Liver (tissue), 9 donors: ENCODE data around the gene LIX1L. TPM values are rescaled to one million over a fixed set of nuclear protein-coding genes. Genes with fewer than 3 reads are reported as not detected.

Experiments
- DNase-seq: peaks from one replicate; pipeline ENCODE4 v3.0.0-alpha.2; 2017; ENCODE audit warnings: low spot score
- H3K27ac ChIP-seq, 2 donors: one replicate each; pipeline ENCODE4 v1.7.0; 2013; ENCODE audit warnings: inconsistent platforms in 2 of 2, low read length in 2 of 2, control low read depth in 1 of 2, low read depth in 1 of 2, mild to moderate bottlenecking in 1 of 2
- H3K27me3 ChIP-seq, 4 donors: one replicate each; pipeline versions ENCODE4 v1.6.1 to v1.7.0; 2013; ENCODE audit warnings: low read length in 3 of 4, inconsistent platforms in 1 of 4, mild to moderate bottlenecking in 1 of 4, moderate library complexity in 1 of 4; ENCODE audit not compliant: control insufficient read depth in 4 of 4, insufficient read depth in 4 of 4
- H3K36me3 ChIP-seq, 4 donors: one replicate each; pipeline versions ENCODE4 v1.6.1 to v1.7.0; 2013; ENCODE audit warnings: low read length in 3 of 4, mild to moderate bottlenecking in 3 of 4, low read depth in 1 of 4, moderate library complexity in 1 of 4; ENCODE audit not compliant: control insufficient read depth in 4 of 4, insufficient read depth in 3 of 4
- H3K4me1 ChIP-seq, 4 donors: one replicate each; pipeline versions ENCODE4 v1.6.1 to v1.7.0; 2013; ENCODE audit warnings: low read length in 3 of 4, mild to moderate bottlenecking in 3 of 4, moderate library complexity in 1 of 4; ENCODE audit not compliant: control insufficient read depth in 4 of 4, insufficient read depth in 4 of 4
- H3K4me3 ChIP-seq, 3 donors: one replicate each; pipeline versions ENCODE4 v1.6.1 to v1.7.0; 2013; ENCODE audit warnings: low read length in 3 of 3, control low read depth in 1 of 3, low read depth in 1 of 3, mild to moderate bottlenecking in 1 of 3
- H3K9ac ChIP-seq, 2 donors: one replicate each; pipeline ENCODE4 v1.7.0; 2013; ENCODE audit warnings: low read length in 2 of 2, mild to moderate bottlenecking in 2 of 2, moderate library complexity in 2 of 2, control low read depth in 1 of 2, low read depth in 1 of 2
- H3K9me3 ChIP-seq, 4 donors: one replicate each; pipeline versions ENCODE4 v1.6.1 to v1.7.0; 2013; ENCODE audit warnings: low read length in 3 of 4; ENCODE audit not compliant: control insufficient read depth in 4 of 4
- ATF3 ChIP-seq: IDR thresholded peaks from 2 replicates; pipeline ENCODE4 v1.6.1; 2016; ENCODE audit warnings: antibody characterized with exemption
- EGR1 ChIP-seq, 2 donors: IDR thresholded peaks; 2 replicates each; pipeline ENCODE4 v1.6.1; 2016 to 2018; ENCODE audit warnings: antibody characterized with exemption in 2 of 2, low read depth in 2 of 2
- FOXA1 ChIP-seq: IDR thresholded peaks from 2 replicates; pipeline ENCODE4 v1.6.1; 2016; ENCODE audit warnings: antibody characterized with exemption
- FOXA2 ChIP-seq: IDR thresholded peaks from 2 replicates; pipeline ENCODE4 v1.6.1; 2016; ENCODE audit warnings: antibody characterized with exemption
- GABPA ChIP-seq, 2 donors: IDR thresholded peaks in 1 of 2; conservative IDR thresholded peaks in 1 of 2; 2 replicates each; pipeline ENCODE4 v1.6.1; 2016; ENCODE audit warnings: antibody characterized with exemption in 2 of 2, mild to moderate bottlenecking in 1 of 2, moderate library complexity in 1 of 2
- HNF4A ChIP-seq, 2 donors: conservative IDR thresholded peaks; 2 replicates each; pipeline ENCODE4 v1.6.1; 2016; ENCODE audit warnings: antibody characterized with exemption in 2 of 2, mild to moderate bottlenecking in 2 of 2
- HNF4G ChIP-seq: IDR thresholded peaks from 2 replicates; pipeline ENCODE4 v1.6.1; 2016; ENCODE audit warnings: antibody characterized with exemption
- JUND ChIP-seq, 2 donors: IDR thresholded peaks; 2 replicates each; pipeline ENCODE4 v1.6.1; 2016; ENCODE audit warnings: antibody characterized with exemption in 2 of 2
- MAX ChIP-seq: IDR thresholded peaks from 2 replicates; pipeline ENCODE4 v1.6.1; 2016; ENCODE audit warnings: antibody characterized with exemption
- NR2F2 ChIP-seq: IDR thresholded peaks from 2 replicates; pipeline ENCODE4 v1.6.1; 2016; ENCODE audit warnings: antibody characterized with exemption
- RAD21 ChIP-seq, 2 donors: IDR thresholded peaks; 2 replicates each; pipeline ENCODE4 v1.6.1; 2016; ENCODE audit warnings: antibody characterized with exemption in 2 of 2, mild to moderate bottlenecking in 2 of 2
- RXRA ChIP-seq, 2 donors: IDR thresholded peaks; 2 replicates each; pipeline ENCODE4 v1.6.1; 2017 to 2018; ENCODE audit warnings: antibody characterized with exemption in 2 of 2, mild to moderate bottlenecking in 1 of 2
- SP1 ChIP-seq: IDR thresholded peaks from 2 replicates; pipeline ENCODE4 v1.6.1; 2018; ENCODE audit warnings: antibody characterized with exemption, mild to moderate bottlenecking
- TAF1 ChIP-seq: conservative IDR thresholded peaks from 2 replicates; pipeline ENCODE4 v1.6.1; 2016; ENCODE audit warnings: antibody characterized with exemption, mild to moderate bottlenecking
- YY1 ChIP-seq: IDR thresholded peaks from 2 replicates; pipeline ENCODE4 v1.6.1; 2016; ENCODE audit warnings: antibody characterized with exemption, mild to moderate bottlenecking
- ZBTB33 ChIP-seq: IDR thresholded peaks from 2 replicates; pipeline ENCODE4 v1.6.1; 2016; ENCODE audit warnings: antibody characterized with exemption
- WGBS: extraction: QIAGEN DNeasy Blood & Tissue Kit; methylation state at CpG from one replicate; pipeline ENCODE4 v1.1.7; 2013; 5-methylcytosine and 5-hydroxymethylcytosine counted together
- polyA plus RNA-seq, 2 donors: library from polyadenylated mRNA; stranded (reverse) in 1 of 2; unstranded in 1 of 2; fragments of 200-250 nt in 1 of 2; fragments of >200 nt in 1 of 2; fragmentation: Nextera tagmentation in 1 of 2; extraction: Ambion mirVana in 1 of 2; gene quantifications; one replicate each; pipeline versions ENCODE4 v1.2.1 to v1.2.3, GENCODE V29; 2013 to 2015
- total RNA-seq, 2 donors: library from RNA; depleted of rRNA; stranded (reverse); fragments of >200 nt; gene quantifications; one replicate each; pipeline ENCODE4 v1.2.3, GENCODE V29; 2014
- TF ChIP-seq, protein P1 (sequence below): fragments of 150-350 bp; IDR thresholded peaks from 2 replicates; pipeline ENCODE4 v1.5.1; 2017; ENCODE audit warnings: improper control_type of control experiment, low read depth, low read length; ENCODE audit not compliant: missing input control
- TF ChIP-seq, protein P2 (sequence below): IDR thresholded peaks from 2 replicates; pipeline ENCODE4 v1.6.1; 2016; ENCODE audit warnings: antibody characterized with exemption, mild to moderate bottlenecking
- donor health status: healthy.
- donor health status: healthy.
- donor health status: healthy.
- donor health status: healthy.
- donor health status: healthy.

LIX1L gene
- total and polyA plus RNA-seq, 4 donors = 4.6 to 8.6 (median 6.3) TPM

DNA sequence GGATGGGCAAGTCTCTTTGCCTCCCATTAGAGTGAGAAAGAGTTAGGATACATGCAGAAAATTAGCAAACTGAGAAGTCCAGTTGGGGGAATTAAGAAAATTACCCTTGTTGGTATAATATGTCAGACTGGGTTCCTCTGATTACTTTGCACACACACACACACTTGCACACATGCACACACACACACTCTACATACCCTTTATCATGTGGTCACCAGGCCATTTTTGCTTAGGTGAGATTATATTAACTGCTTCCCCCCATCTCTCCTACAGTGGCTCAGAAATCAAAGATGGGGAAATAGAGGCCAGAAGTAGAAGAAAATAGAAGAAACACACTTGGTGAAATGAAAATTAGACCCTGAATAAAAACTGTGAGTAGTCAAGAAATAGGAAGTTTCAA lies 917 bp upstream of the LIX1L start:
- no peak for TF ChIP-seq HNF4A (conservative IDR thresholded peaks at IDR 0.05)
- no peak for TF ChIP-seq SP1
- Histone ChIP-seq H3K4me3 (no peak overlapping the region), H3K27me3 (no peaks in the 10 kb centered on the region), H3K36me3 (no peaks in the 10 kb centered on the region), H3K4me1 (peaks cover 16 to 74% (median 56%) of the 10 kb centered on the region in 4 donors), H3K9ac (no peak overlapping the region), H3K9me3 (no peaks in the 10 kb centered on the region), H3K27ac (no peak overlapping the region)
- no peak for DNase-seq

GRCh38 chr1:145956781-145957442 lies 905 bp downstream of the LIX1L start:
- Histone ChIP-seq H3K9ac (peak overlapping the region; percentile 81 to 91), H3K9me3 (no peaks in the 10 kb centered on the region), H3K4me1 (peaks cover 13 to 58% (median 49%) of the 10 kb centered on the region in 4 donors), H3K27me3 (no peaks in the 10 kb centered on the region), H3K27ac (peak overlapping the region; percentile 80 to 88), H3K36me3 (no peaks in the 10 kb centered on the region), H3K4me3 (peak overlapping the region; percentile 49 to 86 (median 71))
- 7% methylated on average over 3 of the region's 3 CpGs for WGBS
- DNase-seq = no peak
- TF ChIP-seq, protein P1, sequence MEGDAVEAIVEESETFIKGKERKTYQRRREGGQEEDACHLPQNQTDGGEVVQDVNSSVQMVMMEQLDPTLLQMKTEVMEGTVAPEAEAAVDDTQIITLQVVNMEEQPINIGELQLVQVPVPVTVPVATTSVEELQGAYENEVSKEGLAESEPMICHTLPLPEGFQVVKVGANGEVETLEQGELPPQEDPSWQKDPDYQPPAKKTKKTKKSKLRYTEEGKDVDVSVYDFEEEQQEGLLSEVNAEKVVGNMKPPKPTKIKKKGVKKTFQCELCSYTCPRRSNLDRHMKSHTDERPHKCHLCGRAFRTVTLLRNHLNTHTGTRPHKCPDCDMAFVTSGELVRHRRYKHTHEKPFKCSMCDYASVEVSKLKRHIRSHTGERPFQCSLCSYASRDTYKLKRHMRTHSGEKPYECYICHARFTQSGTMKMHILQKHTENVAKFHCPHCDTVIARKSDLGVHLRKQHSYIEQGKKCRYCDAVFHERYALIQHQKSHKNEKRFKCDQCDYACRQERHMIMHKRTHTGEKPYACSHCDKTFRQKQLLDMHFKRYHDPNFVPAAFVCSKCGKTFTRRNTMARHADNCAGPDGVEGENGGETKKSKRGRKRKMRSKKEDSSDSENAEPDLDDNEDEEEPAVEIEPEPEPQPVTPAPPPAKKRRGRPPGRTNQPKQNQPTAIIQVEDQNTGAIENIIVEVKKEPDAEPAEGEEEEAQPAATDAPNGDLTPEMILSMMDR = no peak
- TF ChIP-seq YY1 (no peak), ATF3 (no peak), RAD21 (IDR thresholded peaks at IDR 0.05) (no peak), NR2F2 (no peak), SP1 (no peak), HNF4A (conservative IDR thresholded peaks at IDR 0.05) (no peak), FOXA2 (no peak), TAF1 (no peak), ZBTB33 (no peak), FOXA1 (no peak), JUND (IDR thresholded peaks at IDR 0.05) (no peak), EGR1 (IDR thresholded peaks at IDR 0.05; ENCODE audit: low read depth in 2 of 2) (no peak), MAX (no peak), GABPA (IDR thresholded peaks at IDR 0.05 in 1 of 2, conservative IDR thresholded peaks at IDR 0.05 in 1 of 2) (no peak), HNF4G (no peak), RXRA (IDR thresholded peaks at IDR 0.05) (no peak)
- TF ChIP-seq, protein P2, sequence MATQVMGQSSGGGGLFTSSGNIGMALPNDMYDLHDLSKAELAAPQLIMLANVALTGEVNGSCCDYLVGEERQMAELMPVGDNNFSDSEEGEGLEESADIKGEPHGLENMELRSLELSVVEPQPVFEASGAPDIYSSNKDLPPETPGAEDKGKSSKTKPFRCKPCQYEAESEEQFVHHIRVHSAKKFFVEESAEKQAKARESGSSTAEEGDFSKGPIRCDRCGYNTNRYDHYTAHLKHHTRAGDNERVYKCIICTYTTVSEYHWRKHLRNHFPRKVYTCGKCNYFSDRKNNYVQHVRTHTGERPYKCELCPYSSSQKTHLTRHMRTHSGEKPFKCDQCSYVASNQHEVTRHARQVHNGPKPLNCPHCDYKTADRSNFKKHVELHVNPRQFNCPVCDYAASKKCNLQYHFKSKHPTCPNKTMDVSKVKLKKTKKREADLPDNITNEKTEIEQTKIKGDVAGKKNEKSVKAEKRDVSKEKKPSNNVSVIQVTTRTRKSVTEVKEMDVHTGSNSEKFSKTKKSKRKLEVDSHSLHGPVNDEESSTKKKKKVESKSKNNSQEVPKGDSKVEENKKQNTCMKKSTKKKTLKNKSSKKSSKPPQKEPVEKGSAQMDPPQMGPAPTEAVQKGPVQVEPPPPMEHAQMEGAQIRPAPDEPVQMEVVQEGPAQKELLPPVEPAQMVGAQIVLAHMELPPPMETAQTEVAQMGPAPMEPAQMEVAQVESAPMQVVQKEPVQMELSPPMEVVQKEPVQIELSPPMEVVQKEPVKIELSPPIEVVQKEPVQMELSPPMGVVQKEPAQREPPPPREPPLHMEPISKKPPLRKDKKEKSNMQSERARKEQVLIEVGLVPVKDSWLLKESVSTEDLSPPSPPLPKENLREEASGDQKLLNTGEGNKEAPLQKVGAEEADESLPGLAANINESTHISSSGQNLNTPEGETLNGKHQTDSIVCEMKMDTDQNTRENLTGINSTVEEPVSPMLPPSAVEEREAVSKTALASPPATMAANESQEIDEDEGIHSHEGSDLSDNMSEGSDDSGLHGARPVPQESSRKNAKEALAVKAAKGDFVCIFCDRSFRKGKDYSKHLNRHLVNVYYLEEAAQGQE = no peak
